Measurements from ENCODE around the gene PPP1R13B.

PPP1R13B gene

DNA sequence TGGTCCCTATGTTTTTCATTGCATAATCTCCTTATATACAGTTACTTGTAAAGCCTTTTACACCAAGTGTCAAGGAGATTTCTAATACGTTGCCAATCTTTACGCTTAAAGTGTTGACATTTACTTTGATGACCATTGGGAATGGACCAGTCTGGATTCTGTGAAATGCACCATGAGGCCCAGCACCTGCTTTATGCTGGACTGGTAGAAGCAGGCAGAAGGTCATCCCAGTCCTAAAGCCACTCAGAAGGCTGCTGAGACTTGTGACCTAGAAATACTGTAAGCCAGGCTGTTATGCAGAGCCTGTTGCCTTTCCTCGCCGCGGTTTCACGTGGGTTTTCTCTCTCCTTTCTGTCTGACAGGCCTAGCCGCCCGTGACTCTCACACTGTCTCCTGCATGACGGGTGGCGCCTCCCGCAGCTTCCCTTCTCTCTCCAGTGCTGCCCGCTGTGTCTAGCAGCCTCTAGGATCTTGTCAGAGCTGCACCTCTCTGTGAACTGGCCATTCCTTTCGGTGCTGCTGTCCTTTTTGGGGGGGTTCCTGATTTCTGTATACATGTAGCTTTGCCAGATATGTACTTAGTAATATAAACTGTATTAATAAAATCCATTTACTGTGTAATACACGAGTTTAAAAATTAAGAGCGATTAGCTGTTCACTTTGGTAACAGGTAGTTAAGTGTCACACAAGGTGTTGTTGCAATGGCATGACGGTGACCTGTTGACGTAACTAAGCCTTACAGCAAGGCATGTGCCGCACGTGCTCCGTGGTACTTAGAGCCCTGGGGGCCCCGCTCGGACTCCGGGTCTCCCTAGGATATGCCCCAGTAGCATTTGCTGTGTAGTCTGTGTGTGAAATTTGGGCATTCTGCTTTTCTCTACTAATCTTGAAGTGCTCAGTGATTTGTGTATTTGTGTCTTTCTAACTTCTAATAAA, 161.8 kb downstream of the PPP1R13B start:
- H3K4me1 ChIP-seq (ENCODE audit: control insufficient read depth, insufficient read depth, low read length): peaks cover 4% of the 10 kb centered on the region
- no peaks in the 10 kb centered on the region for H3K27me3 ChIP-seq (ENCODE audit: control insufficient read depth, insufficient read depth, low read length)
- no peak overlapping the region for H3K9ac ChIP-seq (ENCODE audit: low read length)
- no peak overlapping the region for H3K27ac ChIP-seq (ENCODE audit: low read depth, low read length)
- no peak overlapping the region for H3K4me3 ChIP-seq (ENCODE audit: low read length)
- peaks cover 26% of the 10 kb centered on the region for H3K36me3 ChIP-seq (ENCODE audit: control insufficient read depth, insufficient read depth, low read length)

GRCh38 chr14:103684871-103685270, 162.5 kb downstream of the PPP1R13B start:
- Histone ChIP-seq H3K4me1 (ENCODE audit: control insufficient read depth, insufficient read depth, low read length) (peaks cover 4% of the 10 kb centered on the region), H3K27me3 (ENCODE audit: control insufficient read depth, insufficient read depth, low read length) (no peaks in the 10 kb centered on the region), H3K4me3 (ENCODE audit: low read length) (no peak overlapping the region), H3K36me3 (ENCODE audit: control insufficient read depth, insufficient read depth, low read length) (peaks cover 26% of the 10 kb centered on the region), H3K27ac (ENCODE audit: low read depth, low read length) (no peak overlapping the region), H3K9ac (ENCODE audit: low read length) (no peak overlapping the region)

- Histone ChIP-seq H3K4me1 (ENCODE audit: control insufficient read depth, insufficient read depth, low read length) (peaks cover 4% of the 10 kb centered on the region), H3K27me3 (ENCODE audit: control insufficient read depth, insufficient read depth, low read length) (no peaks in the 10 kb centered on the region), H3K27ac (ENCODE audit: low read depth, low read length) (no peak overlapping the region), H3K9ac (ENCODE audit: low read length) (no peak overlapping the region), H3K4me3 (ENCODE audit: low read length) (no peak overlapping the region), H3K36me3 (ENCODE audit: control insufficient read depth, insufficient read depth, low read length) (peaks cover 26% of the 10 kb centered on the region)
Observed at GRCh38 chr14:103684471-103684870, 162.9 kb downstream of the PPP1R13B start.
